ENCODE results near the gene KRT37.

GRCh38 chr17:41382394-41382793 lies 42.0 kb downstream of the KRT37 start:
- TF ChIP-seq POLR2A (IDR thresholded peaks at IDR 0.05; ENCODE audit: low read length): no peak
- no peak for TF ChIP-seq GATA1 (IDR thresholded peaks at IDR 0.05; ENCODE audit: low read depth, low read length)

Data from erythroblast (primary cell).